Esophagus squamous epithelium (tissue), 4 donors: ENCODE measurements around the gene RNF150.

ENCODE experiments used
- CTCF ChIP-seq, 6 experiments: fragments of 450-650 bp in 4 of 6; fragments of 200-600 bp in 2 of 6; sonication (generic) in 2 of 6; IDR thresholded peaks; one replicate each; pipeline ENCODE4 v1.5.1; 2016 to 2019; ENCODE audit warnings: antibody characterized with exemption in 6 of 6, mild to moderate bottlenecking in 4 of 6, moderate library complexity in 4 of 6
- POLR2A ChIP-seq, 4 donors: fragments of 450-650 bp; IDR thresholded peaks; one replicate each; pipeline ENCODE4 v1.6.1; 2017; ENCODE audit warnings: antibody characterized with exemption in 4 of 4, mild to moderate bottlenecking in 4 of 4, moderate library complexity in 3 of 4

GRCh38 chr4:141099326-141099725 lies 33.9 kb downstream of the RNF150 start:
- TF ChIP-seq CTCF (IDR thresholded peaks at IDR 0.05) (no peak), POLR2A (IDR thresholded peaks at IDR 0.05) (no peak)
